B cell (primary cell): ENCODE results near the gene ABCG5. TPM values are rescaled to one million over a fixed set of nuclear protein-coding genes. Genes with fewer than 3 reads are reported as not detected.

ENCODE experiments used
- ATAC-seq: fragments of 200-7000 bp; cut with Tn5 transposase; one replicate; pipeline ENCODE4 v1.10.0; 2021; ENCODE audit warnings: low read depth, mild to moderate bottlenecking, moderate number of reproducible peaks, moderate library complexity
- CTCF ChIA-PET: fragments of 350-600 bp; sonication (Branson Sonifier 250); formaldehyde crosslinking; loops from one replicate; lab custom pipeline; 2021; ENCODE audit warnings: antibody characterized with exemption, inconsistent platforms; lab: Charles Lee
- POLR2A ChIA-PET: fragments of 350-600 bp; sonication (Branson Sonifier 250); formaldehyde crosslinking; loops from one replicate; lab custom pipeline; 2021; ENCODE audit warnings: antibody characterized with exemption; lab: Charles Lee
- DNase-seq: peaks from one replicate; pipeline ENCODE4 v3.0.0; 2013
- H2AFZ ChIP-seq: 2 replicates; pipeline ENCODE4 v1.6.1; 2012; ENCODE audit warnings: mild to moderate bottlenecking, low read depth, low read length; ENCODE audit not compliant: insufficient read depth, poor library complexity, severe bottlenecking
- H3K27ac ChIP-seq, 2 donors: 1 replicate in 1 of 2; 2 replicates in 1 of 2; pipeline ENCODE4 v1.5.1; 2012 to 2013; ENCODE audit warnings: low read length in 2 of 2, mild to moderate bottlenecking in 2 of 2, moderate library complexity in 1 of 2
- H3K27me3 ChIP-seq, 4 experiments: fragments of 200-600 bp in 1 of 4; sonication (generic) in 1 of 4; replicated peaks in 1 of 4; 1 replicate in 2 of 4; 2 replicates in 2 of 4; pipeline versions ENCODE4 v1.6.1 to v1.7.0; 2013 to 2016; ENCODE audit warnings: low read length in 3 of 4, mild to moderate bottlenecking in 2 of 4, mixed read lengths in 1 of 4, moderate library complexity in 1 of 4; ENCODE audit not compliant: insufficient read depth in 4 of 4, control insufficient read depth in 3 of 4; ENCODE audit errors: control extremely low read depth in 1 of 4
- H3K36me3 ChIP-seq, 2 experiments: replicated peaks in 1 of 2; 1 replicate in 1 of 2; 2 replicates in 1 of 2; pipeline versions ENCODE4 v1.6.1 to v1.7.1; 2013; ENCODE audit warnings: low read length in 1 of 2; ENCODE audit not compliant: insufficient read depth in 2 of 2, control insufficient read depth in 1 of 2; ENCODE audit errors: control extremely low read depth in 1 of 2, extremely low read depth in 1 of 2
- H3K4me1 ChIP-seq, 2 donors: fragments of 200-600 bp in 1 of 2; sonication (generic) in 1 of 2; 1 replicate in 1 of 2; 2 replicates in 1 of 2; pipeline versions ENCODE4 v1.5.1 to v1.6.1; 2013 to 2017; ENCODE audit warnings: low read length in 2 of 2; ENCODE audit not compliant: control insufficient read depth in 2 of 2, insufficient read depth in 2 of 2
- H3K4me2 ChIP-seq: replicated peaks from 2 replicates; pipeline ENCODE3; 2012; ENCODE audit warnings: mild to moderate bottlenecking, low read depth, low read length; ENCODE audit not compliant: poor library complexity, severe bottlenecking
- H3K4me3 ChIP-seq, 5 experiments: fragments of 200-600 bp in 1 of 5; sonication (generic) in 1 of 5; 1 replicate in 3 of 5; 2 replicates in 2 of 5; pipeline versions ENCODE4 v1.5.1 to v1.7.0; 2011 to 2016; ENCODE audit warnings: low read length in 4 of 5, mild to moderate bottlenecking in 4 of 5, low read depth in 2 of 5, control low read depth in 1 of 5, moderate library complexity in 1 of 5; ENCODE audit not compliant: insufficient read depth in 1 of 5; ENCODE audit errors: control extremely low read depth in 1 of 5, extremely low read depth in 1 of 5
- H3K79me2 ChIP-seq: fragments of 200-600 bp; sonication (generic); one replicate; pipeline ENCODE4 v1.6.0; 2016; ENCODE audit warnings: low read length; ENCODE audit not compliant: control insufficient read depth, insufficient read depth
- H3K9ac ChIP-seq: fragments of 200-600 bp; sonication (generic); 2 replicates; pipeline ENCODE4 v1.6.1; 2017; ENCODE audit warnings: mild to moderate bottlenecking, low read length, moderate library complexity
- H3K9me3 ChIP-seq, 3 donors: one replicate each; pipeline versions ENCODE4 v1.6.1 to v1.7.1; 2013; ENCODE audit warnings: low read length in 2 of 3; ENCODE audit not compliant: control insufficient read depth in 2 of 3, insufficient read depth in 1 of 3; ENCODE audit errors: control extremely low read depth in 1 of 3
- H4K20me1 ChIP-seq: 2 replicates; pipeline ENCODE4 v1.6.0; 2012; ENCODE audit warnings: mild to moderate bottlenecking, low read length; ENCODE audit not compliant: insufficient read depth, control insufficient read depth, poor library complexity, severe bottlenecking
- H3K27ac Mint-ChIP-seq: one replicate; pipeline ENCODE4 v1.8.0; 2021; ENCODE audit warnings: mixed read lengths
- H3K27me3 Mint-ChIP-seq: one replicate; pipeline ENCODE4 v1.8.0; 2021; ENCODE audit warnings: mixed read lengths
- H3K4me1 Mint-ChIP-seq: one replicate; pipeline ENCODE4 v1.8.0; 2021; ENCODE audit warnings: mixed read lengths
- H3K4me3 Mint-ChIP-seq: one replicate; pipeline ENCODE4 v1.8.0; 2021; ENCODE audit warnings: mixed read lengths
- H3K9me3 Mint-ChIP-seq: one replicate; pipeline ENCODE4 v1.8.0; 2022; ENCODE audit warnings: mixed read lengths; ENCODE audit not compliant: insufficient read depth
- EZH2 ChIP-seq: IDR thresholded peaks from 2 replicates; pipeline ENCODE4 v1.6.1; 2012; ENCODE audit warnings: borderline replicate concordance, low read depth, mild to moderate bottlenecking, moderate library complexity, low read length; ENCODE audit not compliant: insufficient read depth, poor library complexity, severe bottlenecking
- WGBS: methylation state at CpG from one replicate; pipeline ENCODE4 v1.1.5; 2013; ENCODE audit warnings: missing lambda C conversion rate; ENCODE audit not compliant: insufficient coverage; 5-methylcytosine and 5-hydroxymethylcytosine counted together
- intact Hi-C: fragments of 100-400 bp; cut with micrococcal nuclease; formaldehyde crosslinking; loops from one replicate; pipeline ENCODE4 v1.10.0; 2022
- polyA plus RNA-seq: library from polyadenylated mRNA; depleted of rRNA; stranded (reverse); fragments of >200 nt; gene quantifications from 2 replicates; pipeline ENCODE4 v1.2.3, GENCODE V29; 2012
- total RNA-seq, 2 donors: library from RNA; stranded (reverse); fragments of 120-200 nt in 1 of 2; gene quantifications; 1 replicate in 1 of 2; 2 replicates in 1 of 2; pipeline versions ENCODE4 v1.2.3 to v1.2.4, GENCODE V29; 2013 to 2022
- TF ChIP-seq, protein P1 (sequence below): fragments of 200-600 bp; IDR thresholded peaks from one replicate; pipeline ENCODE4 v1.8.0; 2022; ENCODE audit warnings: antibody characterized with exemption, mild to moderate bottlenecking

The ABCG5 gene
- total and polyA plus RNA-seq, 2 donors (not counting 1 experiment from before 2014, with no cell fraction given) = not detected

DNA sequence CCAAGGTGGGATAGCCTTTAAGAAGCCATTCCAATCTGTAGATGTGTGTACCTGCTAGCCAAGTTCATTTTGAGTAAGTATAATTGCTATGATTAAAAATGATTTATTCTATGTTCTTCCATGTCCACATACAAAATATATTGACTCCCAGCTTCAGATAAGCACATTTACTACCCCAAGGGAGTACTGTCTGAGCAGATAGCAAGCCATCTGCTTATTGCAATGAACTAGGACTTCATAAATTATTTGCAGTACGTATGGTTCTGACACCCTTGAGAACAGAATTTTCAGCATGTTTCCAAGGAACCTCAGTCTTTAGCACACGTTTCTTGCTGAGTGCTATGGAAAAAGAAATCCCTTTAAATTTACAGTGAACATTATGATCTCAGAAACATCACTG is 28.2 kb downstream of the ABCG5 start:
- POLR2A ChIA-PET = no interaction called here
- intact Hi-C loops = no loop called here

DNA sequence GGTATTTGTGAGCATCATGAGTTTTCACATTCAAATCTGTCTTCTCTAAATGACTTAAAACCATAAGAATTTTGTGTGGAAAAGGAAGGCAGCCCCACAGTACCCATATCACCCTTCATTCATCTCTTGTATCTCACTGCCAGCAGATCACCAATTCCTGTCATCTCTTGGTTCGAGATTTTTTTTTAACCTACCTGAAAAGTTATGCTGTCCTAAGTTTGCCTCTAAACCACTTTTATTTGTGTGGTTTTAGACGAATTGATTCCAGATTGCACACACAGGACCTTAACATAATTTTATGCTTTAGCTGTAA is 32.0 kb downstream of the ABCG5 start:
- H3K4me3 Mint-ChIP-seq = no peak overlapping the region
- H3K4me3 ChIP-seq = no peak overlapping the region
- no peak overlapping the region for H3K27ac Mint-ChIP-seq
- H3K9me3 Mint-ChIP-seq = no peaks in the 10 kb centered on the region
- TF ChIP-seq, protein P1, sequence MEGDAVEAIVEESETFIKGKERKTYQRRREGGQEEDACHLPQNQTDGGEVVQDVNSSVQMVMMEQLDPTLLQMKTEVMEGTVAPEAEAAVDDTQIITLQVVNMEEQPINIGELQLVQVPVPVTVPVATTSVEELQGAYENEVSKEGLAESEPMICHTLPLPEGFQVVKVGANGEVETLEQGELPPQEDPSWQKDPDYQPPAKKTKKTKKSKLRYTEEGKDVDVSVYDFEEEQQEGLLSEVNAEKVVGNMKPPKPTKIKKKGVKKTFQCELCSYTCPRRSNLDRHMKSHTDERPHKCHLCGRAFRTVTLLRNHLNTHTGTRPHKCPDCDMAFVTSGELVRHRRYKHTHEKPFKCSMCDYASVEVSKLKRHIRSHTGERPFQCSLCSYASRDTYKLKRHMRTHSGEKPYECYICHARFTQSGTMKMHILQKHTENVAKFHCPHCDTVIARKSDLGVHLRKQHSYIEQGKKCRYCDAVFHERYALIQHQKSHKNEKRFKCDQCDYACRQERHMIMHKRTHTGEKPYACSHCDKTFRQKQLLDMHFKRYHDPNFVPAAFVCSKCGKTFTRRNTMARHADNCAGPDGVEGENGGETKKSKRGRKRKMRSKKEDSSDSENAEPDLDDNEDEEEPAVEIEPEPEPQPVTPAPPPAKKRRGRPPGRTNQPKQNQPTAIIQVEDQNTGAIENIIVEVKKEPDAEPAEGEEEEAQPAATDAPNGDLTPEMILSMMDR = no peak
- TF ChIP-seq EZH2 = no peak
- H3K9me3 ChIP-seq = no peaks in the 10 kb centered on the region
- H3K4me1 Mint-ChIP-seq = no peaks in the 10 kb centered on the region
- H4K20me1 ChIP-seq = no peaks in the 10 kb centered on the region
- H3K27ac ChIP-seq = no peak overlapping the region
- no peak overlapping the region for H3K4me2 ChIP-seq
- H2AFZ ChIP-seq = no peak overlapping the region
- DNase-seq = no peak
- H3K27me3 ChIP-seq = no peaks in the 10 kb centered on the region
- CTCF ChIA-PET = no interaction called here
- intact Hi-C loops = no loop called here
- no peaks in the 10 kb centered on the region for H3K27me3 Mint-ChIP-seq
- POLR2A ChIA-PET = no interaction called here
- no peak overlapping the region for H3K9ac ChIP-seq
- peaks cover 0 to 3% of the 10 kb centered on the region in 2 experiments for H3K36me3 ChIP-seq
- no peaks in the 10 kb centered on the region for H3K79me2 ChIP-seq
- WGBS = no CpG with 5 or more reads among the region's 2 CpGs
- ATAC-seq = no peak
- no peaks in the 10 kb centered on the region for H3K4me1 ChIP-seq

More for the DNA sequence above, 28.2 kb downstream of the ABCG5 start:
- Histone ChIP-seq H4K20me1 (no peaks in the 10 kb centered on the region), H3K79me2 (no peaks in the 10 kb centered on the region), H3K9ac (no peak overlapping the region), H3K4me1 (no peaks in the 10 kb centered on the region), H3K27me3 (no peaks in the 10 kb centered on the region), H3K36me3 (peaks cover 0 to 1% of the 10 kb centered on the region in 2 experiments), H2AFZ (no peak overlapping the region), H3K4me3 (no peak overlapping the region), H3K9me3 (no peaks in the 10 kb centered on the region), H3K4me2 (no peak overlapping the region), H3K27ac (no peak overlapping the region)
- Mint-ChIP-seq H3K9me3 (no peaks in the 10 kb centered on the region), H3K27me3 (no peaks in the 10 kb centered on the region), H3K4me1 (no peaks in the 10 kb centered on the region), H3K4me3 (no peak overlapping the region), H3K27ac (no peak overlapping the region)
- CTCF ChIA-PET = no interaction called here
- no peak for DNase-seq
- TF ChIP-seq EZH2 = no peak
- TF ChIP-seq, protein P1 = no peak
- 100% methylated on average over 1 of the region's 2 CpGs for WGBS
- ATAC-seq = no peak
